ENCODE results near the gene PITPNM1.
A peak's percentile ranks its signal among the peaks of the same experiment; 100 is the strongest.
"Not testable (repeated sequence)": the region's sequence is repeated elsewhere in the genome, so short reads cannot be mapped to it uniquely, and the experiment has no call there.

PITPNM1 gene

DNA sequence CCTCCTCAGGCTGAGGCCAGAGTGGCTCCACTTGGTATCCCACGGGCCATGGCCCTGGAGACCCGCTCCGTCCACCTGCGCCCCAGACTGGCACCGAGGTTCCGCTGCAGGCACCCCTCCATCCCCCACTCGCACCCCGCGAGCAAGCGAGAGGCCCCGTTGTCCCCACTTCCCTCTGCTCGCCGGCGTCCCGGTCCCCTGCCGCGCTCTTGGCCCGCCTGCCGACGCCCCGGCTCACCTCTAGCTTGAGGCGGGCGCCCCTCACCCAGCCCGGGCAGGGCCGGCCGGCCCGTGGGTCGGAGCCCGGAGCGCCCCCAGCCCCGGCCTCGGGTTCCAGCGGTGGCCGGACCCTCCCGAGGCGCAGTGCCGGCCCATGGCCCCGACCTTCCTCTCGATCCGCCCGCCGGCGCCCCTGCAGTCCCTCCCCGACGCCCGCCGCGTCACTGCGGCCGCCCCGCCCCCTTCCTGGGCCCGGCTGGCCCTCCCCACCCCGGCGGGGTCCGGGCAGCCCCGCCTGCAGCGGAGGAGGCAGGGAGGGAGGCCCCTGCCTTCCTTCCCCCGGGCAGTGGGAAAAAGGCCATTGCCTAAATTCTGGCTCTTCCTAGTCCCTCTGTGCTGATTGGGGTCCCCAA is at the start of gene PITPNM1:
PITPNM1 (minus strand) TSS at position 414 of the 632 bp plus-strand sequence. CDS start 1,183 bp downstream, outside the sequence.
- peak; percentile 80 for DNase-seq

DNA sequence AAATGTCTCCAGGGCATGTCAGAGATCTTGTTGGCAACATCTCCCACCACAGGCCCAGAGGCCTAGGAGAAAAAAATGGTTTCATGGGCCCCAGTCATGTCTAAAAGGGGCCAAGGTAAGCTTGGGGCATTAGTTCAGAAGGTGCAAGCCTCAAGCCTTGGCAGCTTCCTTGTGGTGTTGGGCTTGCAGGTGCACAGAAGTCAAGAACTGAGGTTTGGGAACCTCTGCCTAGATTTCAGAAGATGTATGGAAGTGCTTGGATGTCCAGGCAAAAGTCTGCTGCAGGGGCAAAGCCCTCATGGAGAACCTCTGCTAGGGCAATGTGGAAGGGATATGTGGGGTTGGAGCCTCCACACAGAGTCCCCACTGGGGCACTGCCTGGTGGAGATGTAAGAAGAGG is 46.5 kb upstream of the PITPNM1 start:
- DNase-seq = not testable (repeated sequence)

DNA sequence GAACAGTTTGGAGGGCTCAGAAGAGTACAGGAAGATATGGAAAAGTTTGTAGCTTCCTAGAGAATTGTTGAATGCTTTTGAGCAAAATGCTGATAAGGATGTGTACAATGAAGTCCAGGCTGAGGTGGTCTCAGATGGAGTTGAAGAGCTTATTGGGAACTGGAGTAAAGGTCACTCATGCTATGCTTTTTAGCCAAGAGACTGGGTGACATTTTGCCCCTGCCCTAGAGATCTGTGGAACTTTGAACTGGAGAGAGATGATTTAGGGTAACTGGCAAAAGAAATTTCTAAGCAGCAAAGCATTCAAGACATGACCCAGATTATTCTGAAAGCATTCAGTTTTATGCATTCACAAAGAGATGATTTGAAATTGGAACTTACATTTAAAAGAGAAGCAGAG is 46.0 kb upstream of the PITPNM1 start:
- no peak for DNase-seq

DNA sequence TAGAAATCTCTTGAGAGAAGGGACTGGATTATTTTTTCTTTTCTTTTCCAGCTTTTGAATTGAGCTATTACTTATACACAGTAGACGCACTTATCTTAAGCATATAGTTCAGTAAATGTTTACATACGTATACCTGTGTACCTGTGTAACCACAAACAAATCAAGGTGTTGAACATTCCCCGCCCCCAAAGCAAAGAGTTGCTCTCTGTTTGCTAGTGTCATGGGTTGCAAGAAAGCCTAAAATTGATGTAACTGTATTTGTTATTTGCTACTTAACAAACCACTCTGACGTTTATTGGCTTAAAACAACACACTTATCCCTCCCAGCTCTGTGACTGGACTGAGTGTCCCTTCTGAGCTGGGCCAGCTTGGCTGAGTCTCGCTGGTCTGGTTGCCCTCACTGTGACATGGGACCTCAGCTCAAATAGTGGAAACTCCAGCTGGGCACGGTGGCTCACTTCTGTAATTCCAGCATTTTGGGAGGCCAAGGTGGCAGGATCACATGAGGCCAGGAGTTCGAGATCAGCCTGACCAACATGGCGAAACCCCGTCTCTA is 43.5 kb upstream of the PITPNM1 start:
- DNase-seq = no peak

DNA sequence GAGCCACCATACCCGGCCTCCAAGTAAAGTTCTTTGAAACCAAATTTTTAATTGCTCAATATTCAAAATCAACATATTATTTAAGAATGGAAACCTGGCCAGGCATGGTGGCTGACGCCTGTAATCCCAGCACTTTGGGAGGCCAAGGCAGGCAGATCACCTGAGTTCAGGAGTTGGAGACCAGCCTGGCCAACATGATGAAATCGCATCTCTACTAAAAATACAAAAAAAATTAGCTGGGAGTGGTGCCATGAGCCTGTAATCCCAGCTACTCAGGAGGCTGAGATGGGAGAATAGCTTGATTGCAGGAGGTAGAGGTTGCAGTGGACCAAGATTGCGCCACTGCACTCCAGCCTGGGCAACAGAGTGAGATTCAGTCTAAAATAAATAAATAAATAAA is 42.9 kb upstream of the PITPNM1 start:
- DNase-seq = not testable (repeated sequence)

DNA sequence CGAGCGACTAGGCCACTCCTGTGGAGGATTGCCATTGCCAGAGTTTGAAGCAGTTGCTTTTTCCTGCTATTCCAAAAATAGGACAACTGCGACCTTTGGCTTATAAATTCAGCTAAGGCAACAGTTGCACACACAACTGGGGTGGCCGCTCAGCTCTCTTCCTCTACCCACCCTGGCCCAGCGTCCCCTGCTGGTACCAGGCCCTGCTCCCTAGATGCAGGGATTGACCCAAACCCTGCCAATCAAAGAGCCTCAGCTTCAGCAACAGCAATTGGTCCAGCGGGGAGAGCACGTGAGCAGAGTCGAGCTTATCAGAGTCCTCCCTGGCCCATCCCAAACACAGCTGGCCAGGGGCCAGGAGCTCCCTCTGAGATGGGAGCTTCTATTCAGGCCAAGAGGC is 40.1 kb upstream of the PITPNM1 start:
- no peak for DNase-seq

DNA sequence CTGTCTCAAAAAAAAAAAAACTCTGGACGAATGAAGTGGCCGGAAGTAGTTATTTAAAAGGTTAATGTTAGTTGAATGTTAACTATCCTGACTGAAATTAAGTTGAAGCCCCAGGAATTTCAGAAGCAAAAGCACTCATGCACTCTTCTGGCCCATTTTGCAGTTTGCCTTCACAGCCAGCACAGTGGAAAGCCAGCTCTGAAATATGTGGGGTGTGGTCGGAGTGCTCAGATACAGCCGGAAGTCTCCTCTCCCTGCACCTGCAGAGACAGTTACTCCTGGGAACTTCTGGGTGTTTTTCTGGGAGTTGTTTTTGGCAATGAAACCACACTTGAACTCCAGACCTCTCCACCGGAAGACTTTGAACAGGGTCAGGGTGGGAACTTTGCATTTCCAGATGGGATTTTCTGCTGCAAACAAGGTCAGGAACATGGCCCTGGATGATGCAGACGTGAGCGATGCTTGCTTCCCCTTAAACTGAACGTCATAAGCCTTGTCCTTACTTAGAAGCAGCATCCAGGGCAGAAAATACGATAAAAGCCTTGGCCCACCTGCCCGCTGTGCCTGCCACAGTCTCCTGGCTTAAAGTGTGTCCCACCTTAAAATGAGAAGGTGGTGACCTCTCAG is 39.6 kb upstream of the PITPNM1 start:
- DNase-seq = no peak

DNA sequence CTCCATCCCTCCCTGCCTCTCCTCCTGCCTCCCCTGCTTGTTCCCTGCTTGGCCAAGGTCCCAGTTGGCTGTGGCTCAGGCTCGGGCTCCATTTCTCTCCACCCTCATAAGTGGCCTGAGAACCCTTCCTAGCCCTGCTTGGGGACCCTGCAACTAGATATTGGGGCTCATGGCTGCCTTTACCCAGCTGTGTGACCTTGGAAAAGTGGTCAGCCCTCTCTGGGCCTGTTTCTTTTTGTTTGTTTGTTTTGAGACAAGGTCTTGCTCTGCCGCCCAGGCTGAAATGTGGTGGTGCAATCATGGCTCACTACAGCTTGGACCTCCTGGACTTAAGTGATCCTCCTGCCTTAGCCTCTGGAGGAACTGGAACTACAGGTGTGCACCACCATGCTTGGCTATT is 38.4 kb upstream of the PITPNM1 start:
- no peak for DNase-seq

DNA sequence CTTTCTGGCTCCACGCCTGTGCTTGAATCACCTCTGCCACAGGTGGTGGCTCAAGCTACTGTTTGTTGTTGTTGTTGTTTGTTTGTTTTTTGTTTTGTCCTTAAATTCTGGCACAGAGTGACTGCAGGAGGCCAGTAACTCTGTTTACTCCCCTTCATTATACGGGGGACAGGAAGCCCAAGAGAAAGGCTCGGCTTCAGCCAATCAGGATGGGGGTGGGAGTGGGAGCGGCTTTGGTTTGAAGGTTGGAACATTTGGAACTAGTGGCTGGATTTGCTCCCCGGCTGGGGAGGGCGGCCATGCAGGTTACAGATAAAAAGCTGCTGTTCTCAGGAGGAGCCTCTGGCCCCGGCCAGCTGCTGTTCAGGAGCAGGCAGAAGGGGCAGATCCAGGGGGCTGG is 37.8 kb upstream of the PITPNM1 start:
- DNase-seq = no peak

DNA sequence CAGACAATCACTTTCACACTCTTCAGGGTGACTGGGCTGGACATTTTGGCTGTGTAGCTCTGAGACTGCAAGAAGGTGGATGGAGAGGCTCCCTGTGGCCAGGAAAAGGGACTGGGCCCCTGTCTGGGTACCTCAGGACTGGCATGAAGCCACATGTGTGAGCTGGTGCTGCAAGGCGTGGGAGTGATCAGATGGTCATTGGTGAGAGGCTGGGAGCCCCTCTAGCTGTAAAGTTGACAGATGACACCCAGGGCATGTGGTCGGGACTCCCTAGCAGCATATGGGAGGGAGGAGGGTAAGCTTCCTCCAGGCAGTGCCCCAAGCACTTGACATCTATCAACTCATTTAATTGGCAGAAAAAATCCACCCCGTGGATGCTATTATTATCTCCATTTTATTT is 37.0 kb upstream of the PITPNM1 start:
- DNase-seq = no peak

DNA sequence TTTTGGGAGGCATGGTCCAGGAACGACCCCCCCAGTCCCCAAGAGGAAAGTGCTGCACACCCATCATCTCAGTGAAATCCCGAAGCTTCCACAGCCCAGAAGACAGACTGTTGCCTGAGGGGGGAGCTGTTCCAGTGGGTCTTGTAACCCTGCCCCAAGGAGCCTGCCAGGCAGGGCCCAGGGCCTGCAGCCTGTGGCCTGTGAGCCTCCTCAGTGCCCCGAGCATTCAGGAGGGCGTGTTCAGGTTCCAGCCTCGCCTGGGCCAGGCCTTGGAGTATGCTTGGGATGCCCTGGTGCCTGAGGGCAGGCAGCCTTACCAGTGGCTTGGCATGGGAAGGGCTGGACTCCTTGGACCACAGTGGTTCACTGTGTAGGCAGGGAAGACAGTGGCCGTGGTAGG is 36.0 kb upstream of the PITPNM1 start:
- DNase-seq = no peak

DNA sequence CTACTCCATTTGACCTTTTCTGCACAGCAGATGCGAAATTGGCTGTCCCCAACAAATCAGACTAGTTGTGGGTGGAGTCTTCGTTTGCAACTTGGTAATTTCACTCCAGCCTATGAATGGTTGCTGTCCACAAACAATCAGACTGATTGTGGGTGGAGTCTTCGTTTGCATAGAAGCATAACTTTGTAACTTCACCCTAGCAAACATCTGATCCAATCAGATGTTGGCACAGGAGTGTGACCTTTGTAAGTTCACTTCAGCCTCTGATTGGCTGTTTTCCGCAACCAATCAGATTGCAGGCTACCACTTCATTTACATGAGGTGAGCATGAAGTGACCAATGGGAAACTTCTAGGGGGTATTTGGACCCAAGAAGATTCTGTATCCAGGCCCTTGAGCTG is 34.4 kb upstream of the PITPNM1 start:
- no peak for DNase-seq

DNA sequence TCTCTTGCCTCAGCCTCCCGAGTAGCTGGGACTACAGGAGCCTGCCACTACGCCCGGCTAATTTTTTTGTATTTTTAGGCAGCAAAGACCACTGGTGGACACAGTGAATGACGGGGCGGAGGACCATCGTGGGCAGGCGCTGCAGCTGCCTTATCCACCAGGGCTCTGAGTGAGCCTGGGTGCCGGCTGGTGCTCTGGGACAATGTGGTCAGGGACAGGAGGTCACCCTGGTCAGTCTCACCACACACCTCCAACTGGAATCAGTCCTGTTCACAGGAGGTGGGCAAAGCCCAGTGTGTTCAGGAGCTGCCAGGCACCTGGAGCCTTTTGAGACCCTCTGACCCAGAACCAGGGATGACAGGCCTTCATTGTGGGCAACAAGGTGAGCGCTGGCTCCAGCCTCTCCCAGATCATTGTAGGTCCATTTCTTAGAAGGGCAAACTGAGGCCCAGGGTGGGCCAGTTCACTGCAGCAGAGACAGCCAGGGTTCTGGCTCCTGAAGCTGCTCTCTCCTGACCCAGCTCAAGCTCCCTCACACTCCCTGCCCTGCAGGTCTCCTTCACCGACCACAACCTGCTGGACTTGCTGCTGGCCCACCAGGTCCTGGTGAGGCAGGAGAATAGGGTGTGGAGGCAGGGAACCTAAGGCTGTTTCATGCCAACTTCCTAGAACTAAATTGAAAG is 33.8 kb upstream of the PITPNM1 start:
- DNase-seq = no peak

DNA sequence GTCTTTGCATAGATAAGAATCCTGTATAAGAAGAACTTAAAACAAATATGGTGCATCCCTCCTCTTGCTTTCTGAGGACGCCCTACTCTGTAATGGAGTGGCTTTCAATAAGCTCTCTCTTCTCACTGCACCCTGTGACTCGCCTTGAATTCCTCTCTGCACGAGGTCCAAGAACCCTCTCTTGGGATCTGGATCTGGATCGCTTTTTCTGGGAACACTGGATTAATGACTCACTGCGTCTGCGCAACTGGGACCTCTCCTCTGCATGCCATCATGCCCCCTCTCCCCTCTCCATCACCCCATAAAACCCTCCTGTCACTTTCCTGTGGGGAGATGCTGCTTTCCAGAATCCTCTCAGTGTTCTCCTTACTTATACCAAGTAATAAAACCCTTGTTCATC is 33.1 kb upstream of the PITPNM1 start:
- DNase-seq = no peak

DNA sequence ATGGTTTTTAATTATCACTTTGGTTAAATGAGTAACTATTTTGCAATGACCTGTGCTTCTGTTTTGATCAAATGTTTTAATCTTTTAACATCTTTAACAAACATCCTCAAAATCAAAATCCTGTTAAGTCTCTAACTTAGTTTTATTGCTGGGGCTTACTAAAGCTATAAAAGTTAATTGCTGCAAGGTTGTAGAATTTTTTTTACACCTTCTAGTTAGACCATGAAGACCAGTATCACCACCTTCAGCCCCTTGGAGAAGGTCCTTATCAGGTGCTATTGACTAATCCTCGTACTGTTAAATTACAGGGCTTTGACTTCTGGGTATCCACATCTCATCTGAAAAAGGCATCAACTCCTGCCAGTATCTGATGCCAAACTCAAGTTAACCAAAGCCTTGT is 30.4 kb upstream of the PITPNM1 start:
- no peak for DNase-seq

DNA sequence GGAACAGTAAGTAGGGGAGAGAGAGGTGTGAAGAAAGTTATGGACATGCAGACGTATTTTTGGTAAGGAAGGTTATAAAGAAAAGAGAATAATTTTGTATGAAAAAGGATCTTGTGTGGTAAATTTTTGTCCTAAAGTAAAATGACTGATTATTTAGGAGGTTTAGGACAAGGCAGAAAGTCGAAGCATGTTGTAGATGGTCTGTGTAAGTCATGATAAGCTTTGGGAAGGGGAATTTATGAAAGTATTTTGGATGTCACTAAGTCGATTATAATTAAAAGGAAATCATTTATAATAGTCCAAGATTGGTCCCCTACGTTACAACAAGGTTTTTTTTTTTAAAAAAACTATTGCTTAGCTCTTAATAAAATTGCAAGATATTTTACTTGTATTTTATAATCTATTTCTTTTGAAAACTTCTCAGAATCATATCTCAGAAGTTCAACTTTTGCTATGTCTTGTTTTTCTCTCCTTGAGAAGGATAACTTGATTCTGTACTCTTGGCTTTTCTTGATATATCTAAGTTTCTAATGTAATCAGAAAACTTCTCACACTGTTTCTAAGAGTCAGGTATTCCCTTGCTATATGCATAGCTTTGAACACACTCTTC is 29.0 kb upstream of the PITPNM1 start:
- no peak for DNase-seq

DNA sequence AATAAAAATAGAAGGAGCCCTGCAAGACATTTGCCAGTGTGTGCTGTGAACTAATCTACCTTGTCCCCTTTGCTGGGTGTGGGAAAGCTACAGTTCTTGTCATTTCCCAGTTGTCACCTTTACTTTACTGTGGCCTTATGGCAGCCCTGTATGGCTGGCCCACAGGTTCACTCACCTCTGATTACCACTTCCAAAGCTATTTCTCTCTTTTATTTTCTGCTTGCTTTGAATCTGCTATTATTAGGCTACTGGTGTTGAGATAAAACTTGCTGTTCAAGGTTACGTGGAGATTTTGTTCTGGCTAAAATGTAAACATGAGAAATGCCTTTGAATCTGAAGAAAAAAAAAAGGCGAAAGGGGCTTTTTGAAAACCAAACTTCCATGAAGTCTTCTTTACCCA is 27.7 kb upstream of the PITPNM1 start:
- no peak for DNase-seq

DNA sequence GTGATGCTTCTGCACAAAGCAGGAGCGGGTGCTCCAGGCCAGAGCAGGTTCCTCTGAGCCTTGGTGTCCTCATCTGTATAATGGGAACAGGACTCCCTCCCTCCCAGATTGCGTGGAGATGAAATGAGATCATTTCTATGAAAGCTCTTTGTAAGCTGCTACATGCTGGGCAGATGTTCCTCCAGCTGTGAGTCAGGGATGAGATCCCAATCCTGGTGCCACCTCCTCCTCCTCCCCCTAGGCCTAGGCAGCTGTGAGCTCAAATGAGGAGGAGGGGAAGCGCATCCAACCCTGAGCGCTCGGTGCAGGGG is 25.1 kb upstream of the PITPNM1 start:
- DNase-seq = no peak

DNA sequence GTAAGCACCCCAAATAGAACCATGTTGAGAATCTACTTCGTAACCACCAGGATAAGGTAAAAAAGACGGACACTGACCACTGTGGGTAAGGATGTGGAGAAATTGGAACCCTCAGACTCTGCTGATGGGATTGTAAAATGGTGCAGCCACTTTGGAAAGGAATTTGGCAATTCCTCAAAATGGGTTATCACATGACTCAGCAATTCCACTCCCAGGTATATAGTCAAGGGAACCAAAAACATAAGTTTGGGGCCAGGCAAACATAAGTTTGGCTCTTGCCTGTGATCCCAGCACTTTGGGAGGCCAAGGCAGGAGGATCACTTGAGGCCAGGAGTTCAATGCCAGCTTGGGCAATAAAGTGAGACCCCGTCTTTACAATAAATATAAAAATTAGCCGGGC is 23.2 kb upstream of the PITPNM1 start:
- DNase-seq = no peak

DNA sequence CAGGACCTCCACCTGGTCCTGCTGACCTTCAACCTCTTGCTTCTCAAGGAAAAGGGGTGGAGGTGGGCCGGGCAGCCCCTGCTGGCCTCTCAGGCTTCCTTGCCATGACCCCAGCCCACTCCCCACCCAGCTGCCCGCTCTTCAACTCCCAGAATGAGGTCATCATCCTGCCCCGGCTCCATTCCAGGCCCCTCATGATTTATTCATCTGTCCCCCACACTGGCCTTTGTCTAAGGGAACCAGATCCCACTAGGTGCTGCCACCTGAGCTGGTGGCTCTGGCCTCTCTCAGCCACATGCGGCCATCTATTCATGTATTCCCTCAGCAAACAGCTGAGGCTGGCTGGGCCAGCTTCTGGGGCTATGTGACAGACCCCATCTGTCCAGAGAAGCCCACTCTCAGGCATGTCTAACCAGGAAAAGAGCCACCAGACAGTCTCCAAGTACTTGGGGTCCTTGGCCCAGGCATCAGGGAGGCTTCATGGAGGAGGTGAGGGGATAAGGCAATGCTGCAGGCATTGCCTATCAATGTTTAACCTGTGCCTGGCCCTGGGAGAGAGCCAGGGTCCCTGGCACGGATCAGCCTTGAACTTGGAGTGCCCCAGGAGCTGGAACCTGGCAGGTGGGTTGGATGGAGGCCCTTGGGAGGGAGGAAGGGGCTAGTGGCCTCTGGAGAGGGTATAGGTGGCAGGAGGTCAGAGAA is 20.3 kb upstream of the PITPNM1 start:
- DNase-seq = no peak

DNA sequence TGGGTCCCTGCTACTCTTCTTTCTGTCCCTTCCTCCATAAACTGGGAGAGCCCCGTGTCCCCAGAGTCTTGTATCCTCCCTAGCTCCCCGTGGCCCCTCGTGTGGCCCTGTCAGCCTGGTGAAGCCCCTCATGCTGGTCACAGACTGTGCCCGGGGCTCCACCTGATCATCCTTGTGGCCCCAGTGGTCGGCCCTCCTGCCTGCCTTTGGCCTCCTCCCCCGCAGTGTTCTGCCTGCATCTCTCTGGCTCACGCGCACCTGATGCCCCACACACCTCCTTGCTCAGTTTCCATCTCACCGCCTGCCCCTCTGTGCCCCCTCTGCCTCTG is 19.3 kb upstream of the PITPNM1 start:
- DNase-seq = no peak

DNA sequence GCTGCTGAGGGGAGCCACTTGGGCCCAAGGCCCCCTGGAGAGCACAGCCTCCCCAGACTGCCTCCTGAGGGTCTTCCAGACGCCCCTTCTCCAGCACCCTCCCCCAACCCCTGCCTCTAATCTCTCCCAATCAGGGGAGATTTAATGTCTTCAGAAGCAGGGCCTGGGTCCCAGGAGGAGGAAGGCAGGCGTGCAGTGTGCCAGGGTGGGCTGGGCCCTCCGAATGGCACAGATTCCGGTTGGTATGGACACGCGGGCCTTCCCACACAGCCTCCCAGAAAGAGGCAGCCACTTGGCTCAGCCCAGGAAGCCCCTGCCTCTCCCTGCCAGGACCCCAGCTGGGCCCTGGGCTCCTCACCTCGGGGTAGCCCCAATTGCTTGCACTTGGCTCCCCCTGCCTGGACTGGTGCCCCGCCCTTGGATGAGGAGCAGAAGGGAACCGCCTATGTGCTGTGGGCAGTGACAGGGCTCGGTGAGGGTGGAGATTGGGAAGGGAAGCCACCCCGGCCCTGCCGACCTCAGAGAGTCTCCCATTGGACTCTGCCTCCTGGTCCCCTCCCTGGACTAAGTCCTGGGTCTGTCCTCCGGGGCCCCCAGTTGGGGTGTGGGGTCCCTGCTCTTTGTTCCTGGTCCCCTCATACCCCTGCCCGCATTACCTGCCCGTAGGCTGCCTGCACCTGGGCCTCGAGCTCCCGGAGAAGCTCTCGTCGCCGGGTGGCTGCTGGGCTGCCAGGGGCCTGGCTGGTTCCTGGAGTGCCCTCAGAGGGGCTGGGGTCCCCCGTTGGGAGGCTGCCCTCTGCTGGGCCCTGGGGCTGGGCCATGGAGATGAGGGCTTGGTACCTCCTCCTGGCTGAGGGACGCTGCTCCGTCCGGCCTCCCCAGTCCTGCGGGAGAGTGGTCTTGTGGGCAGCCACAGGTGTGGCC is 18.7 kb upstream of the PITPNM1 start:
- DNase-seq = no peak
